Spinal cord (tissue), 10 donors: Measurements from ENCODE around the gene AVPR1B. TPM values are rescaled to one million over a fixed set of nuclear protein-coding genes. Genes with fewer than 3 reads are reported as not detected.
"Not testable (repeated sequence)": the region's sequence is repeated elsewhere in the genome, so short reads cannot be mapped to it uniquely, and the experiment has no call there.

Experiments used
- DNase-seq, 6 donors: peaks; one replicate each; pipeline versions ENCODE4 v3.0.0 to v3.0.0-alpha.2; 2013 to 2015; ENCODE audit warnings: low spot score in 6 of 6, low read depth in 4 of 6
- H3K27ac ChIP-seq: one replicate; pipeline ENCODE4 v1.5.1; 2013; ENCODE audit warnings: low read depth, low read length, control low read depth
- H3K27me3 ChIP-seq: one replicate; pipeline ENCODE4 v1.6.1; 2013; ENCODE audit warnings: low read length; ENCODE audit not compliant: control insufficient read depth, insufficient read depth
- H3K36me3 ChIP-seq: one replicate; pipeline ENCODE4 v1.6.1; 2013; ENCODE audit warnings: low read length; ENCODE audit not compliant: control insufficient read depth, insufficient read depth
- H3K4me1 ChIP-seq: one replicate; pipeline ENCODE4 v1.6.1; 2013; ENCODE audit warnings: low read length; ENCODE audit not compliant: control insufficient read depth, insufficient read depth
- H3K4me3 ChIP-seq: one replicate; pipeline ENCODE4 v1.5.1; 2013; ENCODE audit warnings: low read depth, low read length, control low read depth
- H3K9me3 ChIP-seq: one replicate; pipeline ENCODE4 v1.6.1; 2013; ENCODE audit warnings: low read length; ENCODE audit not compliant: control insufficient read depth, insufficient read depth
- WGBS: methylation state at CpG from one replicate; pipeline ENCODE4 v1.1.5; 2013; ENCODE audit warnings: missing lambda C conversion rate; ENCODE audit not compliant: insufficient coverage; 5-methylcytosine and 5-hydroxymethylcytosine counted together
- polyA plus RNA-seq, 2 donors: library from polyadenylated mRNA; unstranded; fragments of 120-200 nt; gene quantifications; one replicate each; pipeline ENCODE4 v1.2.1, GENCODE V29; 2013; ENCODE audit not compliant: insufficient read length in 2 of 2
- total RNA-seq, 2 donors: library from RNA; depleted of rRNA in 1 of 2; stranded (reverse); fragments of 120-200 nt in 1 of 2; fragments of >200 nt in 1 of 2; gene quantifications; one replicate each; pipeline versions ENCODE4 v1.2.3 to v1.2.4, GENCODE V29; 2013 to 2014
- donor health status: healthy.

AVPR1B gene
- total and polyA plus RNA-seq, 4 donors, result 0.12 to 0.50 (median 0.17) TPM; not detected in 1

GRCh38 chr1:206070627-206071304 lies 46.4 kb downstream of the AVPR1B start:
- Histone ChIP-seq H3K27ac (no peak overlapping the region), H3K4me3 (no peak overlapping the region), H3K9me3 (no peaks in the 10 kb centered on the region), H3K27me3 (no peaks in the 10 kb centered on the region), H3K4me1 (no peaks in the 10 kb centered on the region), H3K36me3 (no peaks in the 10 kb centered on the region)
- WGBS, result 94% methylated on average over 5 of the region's 9 CpGs
- no peak for DNase-seq

DNA sequence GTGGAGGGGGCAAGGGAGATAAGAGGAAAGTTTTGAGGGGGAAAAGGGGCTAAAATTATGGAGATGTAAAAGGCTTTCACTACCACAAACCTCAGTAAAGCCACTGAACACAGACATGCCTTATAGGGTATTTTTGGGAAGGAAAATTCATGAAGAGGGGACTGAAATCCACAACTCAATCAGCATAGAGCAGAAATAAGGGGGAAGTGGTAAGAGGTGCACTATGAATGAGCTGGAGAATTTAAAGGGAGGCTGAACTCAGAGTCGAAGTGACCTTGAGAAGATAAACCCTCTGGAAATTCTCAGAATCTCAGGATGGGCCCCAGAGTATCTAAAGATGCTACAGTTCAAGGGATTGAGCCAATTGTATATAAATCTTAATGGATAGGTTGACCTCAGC lies 48.9 kb downstream of the AVPR1B start:
- H3K27ac ChIP-seq, result no peak overlapping the region
- no peaks in the 10 kb centered on the region for H3K27me3 ChIP-seq
- no peaks in the 10 kb centered on the region for H3K9me3 ChIP-seq
- H3K4me3 ChIP-seq, result no peak overlapping the region
- WGBS, result 88% methylated on average over 1 of the region's 1 CpG
- DNase-seq, result no peak
- H3K4me1 ChIP-seq, result no peaks in the 10 kb centered on the region
- no peaks in the 10 kb centered on the region for H3K36me3 ChIP-seq

- Histone ChIP-seq H3K4me1 (no peaks in the 10 kb centered on the region), H3K9me3 (no peaks in the 10 kb centered on the region), H3K4me3 (no peak overlapping the region), H3K36me3 (no peaks in the 10 kb centered on the region), H3K27me3 (no peaks in the 10 kb centered on the region), H3K27ac (no peak overlapping the region)
- peak in 1 of 6 donors; percentile 13 for DNase-seq
- WGBS, result 73% methylated on average over 4 of the region's 8 CpGs
Observed at GRCh38 chr1:206067486-206068227, 49.5 kb downstream of the AVPR1B start.

- H3K36me3 ChIP-seq, result no peaks in the 10 kb centered on the region
- no peak overlapping the region for H3K4me3 ChIP-seq
- 87% methylated on average over 4 of the region's 6 CpGs for WGBS
- H3K27me3 ChIP-seq, result no peaks in the 10 kb centered on the region
- H3K27ac ChIP-seq, result no peak overlapping the region
- no peaks in the 10 kb centered on the region for H3K4me1 ChIP-seq
- H3K9me3 ChIP-seq, result no peaks in the 10 kb centered on the region
- DNase-seq, result no peak
Observed at GRCh38 chr1:206066479-206067171, 50.6 kb downstream of the AVPR1B start.

GRCh38 chr1:206065547-206066145 lies 51.5 kb downstream of the AVPR1B start:
- H3K4me3 ChIP-seq, result no peak overlapping the region
- H3K27me3 ChIP-seq, result no peaks in the 10 kb centered on the region
- no peak for DNase-seq
- H3K27ac ChIP-seq, result no peak overlapping the region
- H3K4me1 ChIP-seq, result no peaks in the 10 kb centered on the region
- 98% methylated on average over 4 of the region's 4 CpGs for WGBS
- no peaks in the 10 kb centered on the region for H3K9me3 ChIP-seq
- no peaks in the 10 kb centered on the region for H3K36me3 ChIP-seq

DNA sequence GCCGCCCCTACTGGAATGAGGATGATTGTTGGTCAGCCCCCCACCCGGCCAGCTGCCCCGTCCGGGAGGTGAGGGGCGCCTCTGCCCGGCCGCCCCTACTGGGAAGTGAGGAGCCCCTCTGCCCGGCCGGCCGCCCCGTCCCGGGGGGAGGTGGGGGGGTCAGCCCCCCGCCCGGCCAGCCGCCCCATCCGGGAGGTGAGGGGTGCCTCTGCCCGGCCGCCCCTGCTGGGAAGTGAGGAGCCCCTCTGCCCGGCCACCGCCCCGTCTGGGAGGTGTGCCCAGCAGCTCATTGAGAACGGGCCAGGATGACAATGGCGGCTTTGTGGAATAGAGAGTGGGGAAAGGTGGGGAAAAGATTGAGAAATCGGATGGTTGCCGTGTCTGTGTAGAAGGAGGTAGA lies 52.7 kb downstream of the AVPR1B start:
- WGBS, result 70% methylated on average over 4 of the region's 25 CpGs
- H3K9me3 ChIP-seq, DNase-seq, H3K27me3 ChIP-seq, H3K4me3 ChIP-seq, H3K27ac ChIP-seq, H3K4me1 ChIP-seq, H3K36me3 ChIP-seq: not testable (repeated sequence)

DNA sequence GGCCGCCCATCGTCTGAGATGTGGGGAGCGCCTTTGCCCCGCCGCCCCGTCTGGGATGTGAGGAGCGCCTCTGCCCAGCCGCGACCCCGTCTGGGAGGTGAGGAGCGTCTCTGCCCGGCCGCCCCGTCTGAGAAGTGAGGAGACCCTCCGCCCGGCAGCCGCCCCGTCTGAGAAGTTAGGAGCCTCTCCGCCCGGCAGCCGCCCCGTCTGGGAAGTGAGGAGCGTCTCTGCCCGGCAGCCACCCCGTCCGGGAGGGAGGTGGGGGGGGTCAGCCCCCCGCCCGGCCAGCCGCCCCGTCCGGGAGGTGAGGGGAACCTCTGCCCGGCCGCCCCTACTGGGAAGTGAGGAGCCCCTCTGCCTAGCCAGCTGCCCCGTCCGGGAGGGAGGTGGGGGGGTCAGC lies 53.2 kb downstream of the AVPR1B start:
- not testable (repeated sequence) for DNase-seq, H3K4me1 ChIP-seq, H3K27me3 ChIP-seq, H3K27ac ChIP-seq, H3K9me3 ChIP-seq, H3K36me3 ChIP-seq, H3K4me3 ChIP-seq
- WGBS, result no CpG with 5 or more reads among the region's 35 CpGs

- no peak for DNase-seq
- Histone ChIP-seq H3K9me3 (no peaks in the 10 kb centered on the region), H3K4me1 (no peaks in the 10 kb centered on the region), H3K4me3 (no peak overlapping the region), H3K27me3 (no peaks in the 10 kb centered on the region), H3K27ac (no peak overlapping the region), H3K36me3 (no peaks in the 10 kb centered on the region)
- 93% methylated on average over 6 of the region's 6 CpGs for WGBS
Observed at GRCh38 chr1:206062464-206062863, 54.7 kb downstream of the AVPR1B start.

GRCh38 chr1:206060844-206061243 lies 56.3 kb downstream of the AVPR1B start:
- no CpG with 5 or more reads among the region's 3 CpGs for WGBS
- Histone ChIP-seq H3K9me3 (no peaks in the 10 kb centered on the region), H3K4me3 (no peak overlapping the region), H3K36me3 (no peaks in the 10 kb centered on the region), H3K27me3 (no peaks in the 10 kb centered on the region), H3K4me1 (no peaks in the 10 kb centered on the region), H3K27ac (no peak overlapping the region)
- no peak for DNase-seq
